GM21526 (cell line): Measurements from ENCODE around the gene MFAP2.
"Not testable (repeated sequence)": the region's sequence is repeated elsewhere in the genome, so short reads cannot be mapped to it uniquely, and the experiment has no call there.

Experiments
- ATAC-seq: cut with Tn5 transposase; IDR thresholded peaks from one replicate; pipeline ENCODE4 v1.9.1; 2021; ENCODE audit warnings: moderate library complexity; ENCODE audit not compliant: unreplicated experiment, low FRiP score

Gene MFAP2

DNA sequence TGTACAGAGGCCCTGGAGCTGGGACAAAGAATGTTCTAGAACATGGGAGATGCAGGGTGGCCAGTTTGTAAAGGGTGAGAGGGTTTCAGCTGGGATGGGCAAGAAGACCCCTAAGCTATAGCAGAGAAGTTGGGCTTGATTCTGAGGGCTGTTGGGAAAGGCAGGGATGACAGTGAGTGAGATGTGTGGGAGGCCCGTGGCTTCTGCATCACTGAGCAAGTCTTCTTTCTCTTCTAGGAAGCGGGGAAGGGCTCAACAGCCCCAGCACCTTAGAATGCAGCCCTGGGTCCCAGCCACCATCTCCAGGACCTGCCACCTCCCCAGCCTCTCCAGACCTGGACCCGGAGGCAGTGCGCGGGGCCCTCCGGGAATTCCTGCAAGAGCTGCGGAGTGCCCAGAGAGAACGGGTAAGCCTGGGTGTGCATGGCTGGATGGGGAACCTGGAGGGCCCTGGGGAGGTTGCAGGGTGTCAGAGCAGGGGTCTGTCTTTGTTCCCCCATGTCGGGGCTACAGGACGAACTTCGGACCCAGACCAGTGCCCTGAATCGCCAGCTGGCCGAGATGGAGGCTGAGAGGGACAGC is 14.8 kb downstream of the MFAP2 start:
- no peak for ATAC-seq

DNA sequence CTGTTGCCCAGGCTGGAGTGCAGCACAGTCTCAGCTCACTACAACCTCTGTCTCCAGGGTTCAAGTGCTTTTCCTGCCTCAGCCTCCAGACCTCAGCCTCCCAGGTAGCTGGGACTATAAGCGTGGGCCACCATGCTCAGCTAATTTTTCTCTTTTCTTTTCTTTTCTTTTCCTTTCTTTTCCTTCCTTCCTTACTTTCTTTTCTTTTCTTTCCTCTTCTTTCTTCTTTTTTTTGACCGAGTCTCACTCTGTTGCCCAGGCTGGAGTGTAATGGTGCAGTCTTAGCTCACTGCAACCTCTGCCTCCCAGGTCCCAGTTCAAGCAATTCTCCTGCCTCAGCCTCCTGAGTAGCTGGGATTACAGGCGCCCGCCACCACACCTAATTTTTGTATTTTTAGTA is 16.3 kb downstream of the MFAP2 start:
- not testable (repeated sequence) for ATAC-seq

DNA sequence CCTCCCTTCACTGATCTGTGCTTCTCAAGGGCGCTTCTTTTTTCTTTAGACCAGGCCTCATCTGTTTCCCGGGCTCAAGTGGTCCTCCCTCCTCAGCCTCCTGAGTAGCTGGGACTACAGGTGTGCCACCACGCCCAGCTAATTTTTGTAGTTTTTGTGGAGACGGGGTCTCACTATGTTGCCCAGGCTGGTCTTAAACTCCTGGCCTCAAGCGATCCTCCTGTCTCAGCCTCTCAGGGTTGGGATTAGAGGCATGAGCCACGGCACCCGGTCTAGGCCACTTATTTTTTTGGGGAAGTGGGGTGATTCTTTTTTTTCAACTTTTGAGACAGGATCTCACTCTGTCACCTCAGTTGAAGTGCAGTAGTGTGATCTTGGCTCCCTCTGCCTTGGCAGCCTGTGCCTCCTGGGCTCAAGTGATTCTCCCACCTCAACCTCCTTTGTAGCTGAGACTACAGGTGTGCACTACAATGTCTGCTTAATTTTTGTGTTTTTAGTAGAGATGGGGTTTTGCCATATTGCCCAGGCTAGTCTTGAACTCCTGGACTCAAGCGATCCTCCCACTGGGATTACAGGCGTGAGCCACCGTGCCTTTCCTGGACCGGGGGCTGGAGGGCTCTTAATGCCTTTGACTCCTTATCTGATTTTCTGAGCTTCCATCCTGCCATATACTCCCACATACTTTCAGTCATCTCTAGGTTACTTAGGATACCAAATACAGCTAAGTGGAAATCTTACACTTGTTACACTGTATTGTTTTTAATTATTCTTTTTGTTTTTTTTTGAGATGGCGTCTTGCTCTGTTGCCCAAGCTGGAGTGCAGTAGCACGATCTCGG is 18.9 kb downstream of the MFAP2 start:
- no peak for ATAC-seq

DNA sequence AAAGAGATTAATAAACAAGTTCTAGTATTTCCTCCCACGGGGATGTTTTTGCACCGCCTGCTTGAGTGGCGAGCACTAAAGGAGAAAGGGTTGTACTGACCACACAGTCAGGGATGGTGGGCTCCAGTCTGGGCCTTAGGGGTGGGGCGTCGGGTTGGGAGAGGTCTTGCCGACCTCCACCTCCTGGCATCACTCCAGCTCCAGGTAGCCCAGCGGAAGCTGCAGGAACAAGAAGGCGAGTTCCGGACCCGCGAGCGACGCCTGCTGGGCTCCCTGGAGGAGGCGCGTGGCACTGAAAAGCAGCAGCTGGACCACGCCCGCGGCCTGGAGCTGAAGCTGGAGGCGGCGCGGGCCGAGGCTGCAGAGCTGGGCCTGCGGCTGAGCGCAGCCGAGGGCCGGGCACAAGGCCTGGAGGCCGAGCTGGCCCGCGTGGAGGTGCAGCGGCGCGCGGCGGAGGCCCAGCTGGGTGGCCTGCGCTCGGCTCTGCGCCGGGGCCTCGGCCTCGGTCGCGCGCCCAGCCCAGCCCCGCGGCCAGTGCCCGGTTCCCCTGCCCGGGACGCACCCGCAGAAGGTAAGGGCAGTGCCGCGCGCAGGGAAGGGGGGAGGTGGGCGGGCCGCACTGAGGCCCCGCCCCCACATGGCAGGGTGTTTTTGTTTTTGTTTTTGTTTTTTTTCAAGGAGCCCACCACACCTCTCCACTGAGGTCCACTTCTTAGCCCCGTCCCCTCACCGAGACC is 19.7 kb downstream of the MFAP2 start:
- ATAC-seq: peak; percentile 80

DNA sequence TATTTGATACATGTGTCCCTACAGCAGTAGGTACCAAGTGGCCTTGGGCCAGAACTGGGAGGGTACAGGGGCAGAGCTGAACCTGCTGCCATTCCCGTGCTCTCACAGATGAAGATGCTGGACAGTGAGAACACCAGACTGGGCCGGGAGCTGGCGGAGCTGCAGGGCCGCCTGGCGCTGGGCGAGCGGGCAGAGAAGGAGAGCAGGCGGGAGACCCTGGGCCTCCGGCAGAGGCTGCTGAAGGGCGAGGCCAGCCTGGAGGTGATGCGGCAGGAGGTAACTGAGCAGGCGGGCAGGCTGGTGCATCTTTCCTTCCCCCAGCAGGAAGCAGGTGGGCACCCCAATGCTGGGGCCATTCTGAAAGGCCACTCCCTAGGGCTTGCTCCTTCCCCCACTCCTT is 21.9 kb downstream of the MFAP2 start:
- ATAC-seq: no peak

DNA sequence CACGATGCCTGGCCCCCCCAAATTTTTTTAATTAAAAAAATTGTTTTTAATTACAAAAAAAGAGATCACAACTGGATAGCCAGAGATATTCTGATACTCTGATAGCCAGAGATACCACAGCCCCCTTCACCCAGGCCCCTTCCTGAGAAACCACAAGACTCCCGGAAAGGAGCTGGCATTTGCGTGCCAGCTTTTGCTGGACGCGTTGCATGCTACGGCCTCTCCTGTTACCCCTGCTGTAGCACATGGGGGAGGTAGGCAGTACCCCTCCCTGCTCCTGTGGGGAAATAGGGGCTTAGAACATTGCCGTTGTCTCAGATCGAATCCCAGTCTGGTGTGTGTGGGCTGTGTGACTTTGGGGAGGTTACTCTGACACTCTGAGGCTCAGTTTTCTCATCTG is 22.7 kb downstream of the MFAP2 start:
- no peak for ATAC-seq

DNA sequence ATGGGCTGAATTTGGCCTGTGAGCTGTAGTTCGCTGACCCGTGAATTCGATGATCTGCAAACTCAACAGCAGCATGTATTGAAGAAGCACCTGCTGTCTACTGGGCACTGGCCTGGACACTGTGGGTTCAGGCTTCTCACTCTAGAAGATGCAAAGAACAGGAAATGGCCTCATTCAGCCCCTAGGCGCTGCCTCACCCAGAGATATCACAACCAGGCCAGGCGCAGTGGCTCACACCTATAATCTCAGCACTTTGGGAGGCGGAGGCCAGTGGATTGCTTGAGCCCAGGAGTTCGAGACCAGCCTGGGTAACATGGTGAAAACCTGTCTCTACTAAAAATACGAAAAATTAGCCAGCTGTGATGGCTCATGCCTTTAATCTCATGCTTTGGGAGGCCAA is 23.6 kb downstream of the MFAP2 start:
- no peak for ATAC-seq

DNA sequence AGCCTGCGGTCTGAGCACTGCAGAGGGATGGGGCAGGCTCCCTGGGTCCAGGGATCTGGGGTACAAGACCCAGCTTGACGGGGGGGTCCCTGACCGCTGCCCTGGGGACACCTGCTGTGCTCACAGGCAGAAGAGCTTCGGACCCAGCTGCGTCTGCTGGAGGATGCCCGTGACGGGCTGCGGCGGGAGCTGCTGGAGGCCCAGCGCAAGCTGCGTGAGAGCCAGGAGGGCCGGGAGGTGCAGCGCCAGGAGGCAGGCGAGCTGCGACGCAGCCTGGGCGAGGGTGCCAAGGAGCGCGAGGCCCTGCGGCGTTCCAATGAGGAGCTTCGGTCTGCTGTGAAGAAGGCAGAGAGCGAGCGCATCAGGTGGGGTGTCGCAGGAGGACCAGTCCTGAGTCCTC is 25.2 kb downstream of the MFAP2 start:
- ATAC-seq: no peak

DNA sequence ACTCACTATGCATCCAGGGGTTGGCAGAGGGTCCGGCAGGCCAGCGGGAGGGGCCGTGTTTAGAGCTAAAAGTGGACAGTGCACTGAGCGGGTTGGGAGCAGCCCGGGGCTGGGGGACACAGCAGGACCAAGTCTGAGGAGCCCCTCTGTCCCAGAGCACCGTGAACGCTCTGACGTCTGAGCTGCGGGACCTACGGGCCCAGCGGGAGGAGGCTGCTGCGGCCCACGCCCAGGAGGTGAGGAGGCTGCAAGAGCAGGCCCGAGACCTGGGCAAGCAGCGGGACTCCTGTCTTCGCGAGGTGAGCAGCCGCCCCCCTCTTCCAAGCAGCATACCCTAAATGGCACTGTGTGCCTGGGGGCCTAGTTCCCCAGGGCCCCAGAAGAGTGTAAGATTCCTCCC is 25.8 kb downstream of the MFAP2 start:
- ATAC-seq: no peak

DNA sequence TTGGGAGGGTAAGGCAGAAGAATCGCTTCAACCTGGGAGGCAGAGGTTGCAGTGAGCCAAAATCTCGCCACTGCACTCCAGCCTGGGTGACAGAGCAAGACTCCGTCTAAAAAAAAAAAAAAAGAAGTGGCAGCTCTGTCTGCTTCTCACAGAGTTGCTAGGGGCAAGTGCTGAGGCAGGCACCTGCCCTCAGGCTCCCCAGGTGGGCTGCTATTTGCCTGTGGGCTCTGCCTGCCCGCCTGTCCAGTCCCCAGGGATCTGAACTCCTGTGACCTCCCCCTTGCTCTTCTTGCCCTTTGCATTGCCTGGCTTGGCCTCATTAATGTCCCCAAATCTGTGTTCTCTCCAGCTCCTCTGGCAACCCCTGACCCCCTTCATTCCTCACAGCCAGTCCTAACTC is 28.0 kb downstream of the MFAP2 start:
- ATAC-seq: not testable (repeated sequence)

DNA sequence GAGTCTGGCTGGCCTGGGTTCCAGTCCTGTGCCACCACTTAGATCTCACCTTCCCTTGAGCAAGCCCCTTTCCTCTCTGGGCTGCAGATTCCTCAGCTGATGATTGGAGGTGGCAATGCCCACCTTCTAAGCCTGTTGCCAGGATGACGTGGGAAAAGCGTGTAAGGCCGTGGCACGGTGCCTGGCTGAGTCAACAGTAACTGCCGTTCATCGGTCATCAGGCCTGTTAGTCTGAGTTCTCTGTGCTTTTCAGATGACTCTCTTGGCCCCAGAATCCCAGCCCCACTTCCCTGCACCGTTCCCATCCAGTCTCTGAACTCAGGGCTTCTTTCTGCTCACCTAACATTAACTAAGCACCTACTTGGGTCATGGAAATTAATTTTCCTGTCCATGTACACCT is 31.4 kb downstream of the MFAP2 start:
- not testable (repeated sequence) for ATAC-seq

DNA sequence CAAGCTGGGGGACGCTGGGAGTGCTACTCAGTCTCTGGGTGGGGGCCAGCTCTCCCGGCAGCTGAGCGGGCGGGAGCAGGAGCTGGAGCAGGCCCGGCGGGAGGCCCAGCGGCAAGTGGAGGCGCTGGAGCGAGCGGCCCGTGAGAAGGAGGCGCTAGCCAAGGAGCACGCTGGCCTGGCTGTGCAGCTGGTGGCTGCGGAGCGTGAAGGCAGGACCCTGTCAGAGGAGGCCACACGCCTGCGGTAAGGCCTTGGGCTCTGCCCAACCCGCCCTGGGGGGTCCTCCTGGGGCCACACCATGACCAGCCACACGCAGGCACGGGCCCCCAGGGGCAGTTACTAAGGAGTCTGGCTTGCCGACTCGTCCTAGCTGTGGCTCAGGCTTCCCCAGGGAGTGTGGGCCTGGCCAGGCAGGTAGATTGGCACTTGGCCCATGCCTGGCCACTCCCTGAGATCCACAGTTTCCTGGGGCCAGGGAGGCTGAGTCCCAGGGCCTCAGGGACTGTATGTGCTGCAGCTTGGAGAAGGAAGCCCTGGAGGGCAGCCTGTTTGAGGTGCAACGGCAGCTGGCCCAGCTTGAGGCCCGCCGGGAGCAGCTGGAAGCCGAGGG is 32.0 kb downstream of the MFAP2 start:
- ATAC-seq: not testable (repeated sequence)

DNA sequence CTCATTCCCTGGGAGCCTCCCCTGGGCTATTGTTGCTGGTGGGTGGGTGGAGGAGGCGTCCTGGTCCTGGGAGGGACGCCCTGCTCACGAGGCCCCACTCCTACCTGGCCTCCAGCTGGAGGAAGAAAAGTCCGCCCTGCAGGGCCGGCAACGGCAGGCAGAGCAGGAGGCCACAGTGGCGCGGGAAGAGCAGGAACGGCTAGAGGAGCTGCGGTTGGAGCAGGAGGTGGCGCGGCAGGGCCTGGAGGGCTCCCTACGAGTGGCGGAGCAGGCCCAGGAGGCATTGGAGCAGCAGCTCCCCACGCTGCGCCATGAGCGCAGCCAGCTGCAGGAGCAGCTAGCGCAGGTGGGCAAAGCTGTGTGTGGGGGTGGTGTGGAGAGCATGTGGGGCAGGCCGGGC is 33.8 kb downstream of the MFAP2 start:
- ATAC-seq: no peak

DNA sequence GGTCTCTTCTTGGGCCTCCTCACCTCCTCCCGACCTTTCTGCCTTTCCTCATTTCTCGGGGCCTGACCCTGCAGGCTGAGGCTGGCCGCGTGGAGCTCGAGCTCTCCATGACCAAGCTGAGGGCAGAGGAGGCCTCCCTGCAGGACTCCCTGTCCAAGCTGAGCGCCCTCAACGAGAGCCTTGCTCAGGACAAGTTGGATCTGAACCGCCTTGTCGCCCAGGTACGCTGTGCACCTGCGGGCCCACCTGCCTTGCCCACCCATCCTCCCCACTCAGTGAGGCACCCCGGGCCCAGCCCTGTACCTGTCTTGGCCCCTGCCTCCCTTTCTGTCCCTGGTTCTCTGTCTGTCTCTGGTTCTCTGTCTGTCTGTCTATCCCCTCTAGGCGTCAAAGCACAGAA is 34.2 kb downstream of the MFAP2 start:
- ATAC-seq: not testable (repeated sequence)

DNA sequence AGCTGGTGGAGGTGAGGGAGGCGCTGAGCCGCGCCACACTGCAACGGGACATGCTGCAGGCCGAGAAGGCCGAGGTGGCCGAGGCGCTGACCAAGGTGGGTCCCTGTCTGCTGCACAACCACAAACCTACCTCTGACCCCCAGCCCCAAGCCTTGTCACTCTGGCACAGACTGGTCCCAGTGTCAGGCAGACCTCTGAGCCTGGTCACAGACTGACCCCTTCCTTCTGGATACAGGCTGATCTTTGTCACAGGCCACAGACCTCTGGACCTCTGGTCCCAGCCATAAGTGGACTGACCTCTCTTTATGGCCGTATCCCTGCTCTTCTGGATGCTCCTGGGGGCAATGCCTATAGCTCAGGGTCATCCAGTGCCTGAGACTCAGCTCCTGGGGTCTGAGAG is 34.9 kb downstream of the MFAP2 start:
- not testable (repeated sequence) for ATAC-seq

DNA sequence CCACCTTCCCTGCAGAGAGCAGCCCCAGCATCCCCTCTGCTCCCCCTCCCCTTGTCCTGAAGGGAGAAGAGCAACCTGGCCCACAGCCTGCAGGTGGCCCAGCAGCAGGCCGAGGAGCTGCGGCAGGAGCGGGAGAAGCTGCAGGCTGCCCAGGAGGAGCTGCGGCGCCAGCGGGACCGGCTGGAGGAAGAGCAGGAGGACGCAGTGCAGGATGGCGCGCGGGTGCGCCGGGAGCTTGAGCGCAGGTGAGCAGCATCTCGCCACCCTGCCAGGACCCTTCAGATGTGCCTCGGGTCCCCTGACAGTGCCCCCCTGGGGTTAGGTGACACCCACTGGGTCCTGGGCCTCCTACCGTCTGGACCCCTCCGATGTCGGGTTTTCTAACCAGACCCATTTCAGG is 36.4 kb downstream of the MFAP2 start:
- no peak for ATAC-seq

DNA sequence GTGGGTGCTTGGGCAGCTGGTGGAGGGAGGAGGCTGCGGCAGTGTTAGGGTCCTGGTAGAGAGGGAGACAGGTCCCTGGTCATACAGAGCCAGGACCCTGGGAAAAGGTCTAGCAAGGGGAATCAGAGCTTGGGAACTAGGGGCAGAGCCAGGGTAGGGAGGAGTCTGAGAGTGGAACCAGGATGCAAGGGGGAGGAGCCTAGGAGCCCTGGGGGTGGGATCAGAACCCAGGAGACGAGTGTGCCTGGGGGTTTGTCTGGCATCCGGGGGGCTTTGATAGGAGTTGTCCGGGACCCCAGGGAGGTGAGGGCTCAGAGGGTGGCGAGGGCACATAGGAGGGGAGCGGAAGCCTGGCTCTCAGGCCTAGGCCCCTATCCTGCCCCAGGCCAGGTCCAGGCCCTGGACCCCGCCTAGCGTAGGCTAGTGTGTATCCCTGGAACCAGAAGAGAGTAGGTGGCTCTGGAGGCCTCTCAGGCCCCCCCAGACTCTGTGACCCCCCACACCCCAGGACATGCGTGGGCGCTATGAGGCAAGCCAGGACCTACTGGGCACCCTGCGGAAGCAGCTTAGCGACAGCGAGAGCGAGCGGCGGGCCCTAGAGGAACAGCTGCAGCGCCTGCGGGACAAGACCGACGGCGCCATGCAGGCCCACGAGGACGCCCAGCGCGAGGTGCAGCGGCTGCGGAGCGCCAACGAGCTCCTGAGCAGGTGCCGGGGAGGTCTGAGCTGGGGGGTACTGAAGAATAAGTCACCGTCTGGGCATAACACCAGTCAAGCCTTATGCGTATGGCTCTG is 40.8 kb downstream of the MFAP2 start:
- ATAC-seq: not testable (repeated sequence)

DNA sequence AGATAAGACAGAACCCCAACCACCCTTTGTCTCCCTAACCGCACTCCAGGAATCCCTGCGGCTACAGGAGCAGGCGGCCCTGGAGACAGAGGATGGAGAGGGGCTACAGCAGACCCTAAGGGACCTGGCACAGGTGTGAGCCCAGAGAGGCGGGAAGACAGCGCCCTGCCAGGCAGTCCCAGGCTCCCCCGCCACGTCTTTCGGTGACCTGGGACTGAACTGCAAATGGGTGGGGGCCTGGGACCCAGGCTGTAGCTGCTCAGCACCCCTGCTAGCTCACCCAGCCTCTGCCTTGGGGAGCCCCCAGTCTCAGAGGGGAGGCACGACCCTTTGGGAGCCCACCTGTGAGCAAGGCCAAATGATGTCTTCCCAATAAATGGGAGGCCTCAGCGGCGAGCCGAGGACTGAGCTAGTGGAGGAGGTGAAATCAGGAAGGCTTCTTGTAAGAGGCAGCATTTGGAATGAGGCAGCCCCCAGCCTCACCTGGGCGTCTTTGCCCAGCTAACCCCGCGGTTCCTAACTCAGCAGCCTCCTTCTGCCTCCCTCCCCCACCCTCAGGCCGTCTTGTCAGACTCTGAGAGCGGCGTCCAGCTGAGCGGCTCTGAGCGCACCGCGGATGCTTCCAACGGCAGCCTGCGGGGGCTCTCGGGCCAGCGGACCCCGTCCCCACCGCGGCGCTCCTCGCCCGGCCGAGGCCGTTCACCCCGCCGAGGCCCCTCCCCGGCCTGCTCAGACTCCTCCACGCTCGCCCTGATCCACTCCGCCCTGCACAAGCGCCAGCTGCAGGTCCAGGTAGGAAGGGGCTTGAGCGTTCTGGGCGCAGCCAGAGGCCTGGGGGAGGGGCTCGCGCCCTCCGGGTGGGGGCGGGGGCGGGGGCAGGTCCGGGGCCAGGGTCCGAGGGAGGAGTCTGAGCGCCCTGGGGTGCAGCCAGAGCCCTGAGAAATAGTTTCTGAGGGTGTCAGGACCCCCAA is 41.8 kb downstream of the MFAP2 start:
- ATAC-seq: no peak

DNA sequence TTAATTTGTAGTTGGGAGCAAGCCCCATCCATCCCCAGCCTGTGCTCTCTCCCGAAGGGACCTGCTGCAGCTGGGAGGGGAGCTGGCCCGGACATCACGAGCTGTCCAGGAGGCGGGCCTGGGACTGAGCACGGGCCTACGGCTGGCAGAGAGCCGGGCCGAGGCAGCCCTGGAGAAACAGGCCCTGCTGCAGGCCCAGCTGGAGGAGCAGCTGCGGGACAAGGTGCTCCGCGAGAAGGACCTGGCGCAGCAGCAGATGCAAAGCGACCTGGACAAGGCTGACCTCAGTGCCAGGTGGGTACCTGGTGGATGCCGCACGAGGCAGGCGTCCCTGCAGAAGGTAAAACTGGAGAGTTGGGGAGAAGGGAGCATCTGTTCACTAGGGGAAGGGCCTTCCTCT is 43.8 kb downstream of the MFAP2 start:
- ATAC-seq: not testable (repeated sequence)
